Effector CD4-positive, alpha-beta T cell (primary cell): ENCODE data around the gene CEP76.
"Not testable (repeated sequence)": the region's sequence is repeated elsewhere in the genome, so short reads cannot be mapped to it uniquely, and the experiment has no call there.

ENCODE experiments used
- DNase-seq: peaks from one replicate; pipeline ENCODE4 v3.0.0-alpha.2; 2020

The CEP76 gene

GRCh38 chr18:12703096-12703567 lies 609 bp upstream of the CEP76 start:
- no peak for DNase-seq

GRCh38 chr18:12701161-12701560 lies 1.4 kb downstream of the CEP76 start:
- no peak for DNase-seq

- no peak for DNase-seq
Measured at GRCh38 chr18:12699747-12700146, 2.8 kb downstream of the CEP76 start.

GRCh38 chr18:12694032-12694431 lies 8.5 kb downstream of the CEP76 start:
- DNase-seq = no peak

- DNase-seq = no peak
Measured at GRCh38 chr18:12692206-12692605, 10.3 kb downstream of the CEP76 start.

- no peak for DNase-seq
Measured at GRCh38 chr18:12689256-12689850, 13.2 kb downstream of the CEP76 start.

- DNase-seq = no peak
Measured at GRCh38 chr18:12686100-12686499, 16.4 kb downstream of the CEP76 start.

GRCh38 chr18:12679183-12679786 lies 23.2 kb downstream of the CEP76 start:
- no peak for DNase-seq

- no peak for DNase-seq
Measured at GRCh38 chr18:12668041-12668440, 34.5 kb downstream of the CEP76 start.

- peak; percentile 3 for DNase-seq
Measured at GRCh38 chr18:12659904-12660605, 42.5 kb downstream of the CEP76 start.

GRCh38 chr18:12658426-12659138 lies 43.9 kb downstream of the CEP76 start:
- peak; percentile 8 for DNase-seq

- peak; percentile 8 for DNase-seq
Measured at GRCh38 chr18:12657684-12658425, 44.7 kb downstream of the CEP76 start, which contains the start of gene SPIRE1. Gene SPIRE1 (minus strand): TSS chr18:12658107. CDS start chr18:12657866, 241 bp downstream.

- DNase-seq = no peak
Measured at GRCh38 chr18:12656938-12657683, 45.4 kb downstream of the CEP76 start.

GRCh38 chr18:12656605-12656937 lies 46.0 kb downstream of the CEP76 start:
- DNase-seq = no peak

GRCh38 chr18:12654971-12655370 lies 47.6 kb downstream of the CEP76 start:
- no peak for DNase-seq

GRCh38 chr18:12652861-12653401 lies 49.6 kb downstream of the CEP76 start:
- no peak for DNase-seq

- DNase-seq = no peak
Measured at GRCh38 chr18:12651651-12652050, 50.9 kb downstream of the CEP76 start.

GRCh38 chr18:12647773-12648172 lies 54.8 kb downstream of the CEP76 start:
- no peak for DNase-seq

- no peak for DNase-seq
Measured at GRCh38 chr18:12645751-12646203, 56.7 kb downstream of the CEP76 start.

- DNase-seq = no peak
Measured at GRCh38 chr18:12645254-12645653, 57.3 kb downstream of the CEP76 start.

GRCh38 chr18:12643756-12644155 lies 58.8 kb downstream of the CEP76 start:
- DNase-seq = not testable (repeated sequence)

- DNase-seq = no peak
Measured at GRCh38 chr18:12640881-12641200, 61.7 kb downstream of the CEP76 start.
